Right lobe of liver (tissue), 4 donors: ENCODE data around the gene PLCXD3.
"Not testable (repeated sequence)": the region's sequence is repeated elsewhere in the genome, so short reads cannot be mapped to it uniquely, and the experiment has no call there.

ENCODE experiments used
- CTCF ChIP-seq, 4 donors: fragments of 200-600 bp in 3 of 4; fragments of 450-650 bp in 1 of 4; IDR thresholded peaks; one replicate each; pipeline versions ENCODE4 v1.5.1 to v1.8.0; 2016 to 2022; ENCODE audit warnings: antibody characterized with exemption in 4 of 4, mild to moderate bottlenecking in 2 of 4
- POLR2A ChIP-seq: fragments of 450-650 bp; IDR thresholded peaks from one replicate; pipeline ENCODE4 v1.6.1; 2017; ENCODE audit warnings: antibody characterized with exemption, mild to moderate bottlenecking
- donor health status: DM: no; HTN: no; CAD: no.
- donor health status: DM: no; HTN: no; CAD: no.
- donor health status: DM: no; HTN: yes; CAD: no.

- TF ChIP-seq CTCF (IDR thresholded peaks at IDR 0.05); POLR2A: not testable (repeated sequence)
Observed at GRCh38 chr5:41322826-41323225, 187.6 kb downstream of the PLCXD3 start.
